Activated CD4-positive, alpha-beta T cell treated with anti-CD3 and anti-CD28 coated beads, Interleukin-2, amount 50 U/mL, for 24 hours (primary cell): ENCODE measurements around the gene OVCH1.
A peak's percentile ranks its signal among the peaks of the same experiment; 100 is the strongest.
"Not testable (repeated sequence)": the region's sequence is repeated elsewhere in the genome, so short reads cannot be mapped to it uniquely, and the experiment has no call there.

Experiments
- DNase-seq, 2 donors: peaks; one replicate each; pipeline ENCODE4 v3.0.0-alpha.2; 2020; ENCODE audit warnings: low read depth in 1 of 2, low spot score in 1 of 2

OVCH1 gene

GRCh38 chr12:29405561-29405960, 91.9 kb downstream of the OVCH1 start:
- no peak for DNase-seq

DNA sequence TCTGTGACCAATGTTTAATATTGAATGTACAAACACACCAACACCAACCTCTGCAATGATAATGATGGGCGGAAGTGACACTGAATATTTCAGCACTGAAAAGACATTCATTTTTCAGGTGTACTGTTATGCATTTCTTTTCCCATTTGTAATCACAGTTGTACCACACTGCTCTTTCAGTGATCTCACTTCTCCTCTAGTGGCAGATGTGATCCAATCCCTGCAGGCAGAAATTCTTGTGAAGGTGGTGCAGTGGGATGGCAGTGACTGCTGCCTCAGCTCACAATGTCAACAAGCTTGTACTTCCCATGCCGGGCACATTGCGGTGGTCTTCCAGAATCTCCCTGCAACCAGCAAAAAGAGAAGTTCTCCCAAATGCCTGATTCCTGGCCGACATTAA, 93.5 kb downstream of the OVCH1 start:
- no peak for DNase-seq

DNA sequence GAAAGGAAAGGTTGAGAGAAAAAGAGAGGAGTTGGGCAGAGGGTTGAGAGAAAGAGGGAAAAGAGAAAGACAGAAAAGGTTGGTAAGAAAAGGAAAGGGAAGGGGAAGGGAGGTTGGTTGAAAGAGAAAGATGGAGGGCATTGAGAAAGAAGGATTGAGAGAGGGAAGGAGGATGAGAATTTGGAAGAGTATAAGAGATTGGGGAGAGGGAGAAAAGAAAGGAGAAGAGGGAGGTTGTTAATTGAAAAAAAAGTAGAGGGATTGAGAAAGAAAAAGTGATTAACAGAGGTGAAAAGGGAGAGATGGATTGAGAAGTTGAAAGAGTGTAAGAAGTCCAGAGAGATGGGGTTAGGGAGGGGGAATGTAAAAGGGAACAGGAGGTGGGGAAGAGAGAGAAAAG, 95.0 kb downstream of the OVCH1 start:
- DNase-seq = no peak

GRCh38 chr12:29398495-29398894, 99.0 kb downstream of the OVCH1 start:
- DNase-seq = no peak

DNA sequence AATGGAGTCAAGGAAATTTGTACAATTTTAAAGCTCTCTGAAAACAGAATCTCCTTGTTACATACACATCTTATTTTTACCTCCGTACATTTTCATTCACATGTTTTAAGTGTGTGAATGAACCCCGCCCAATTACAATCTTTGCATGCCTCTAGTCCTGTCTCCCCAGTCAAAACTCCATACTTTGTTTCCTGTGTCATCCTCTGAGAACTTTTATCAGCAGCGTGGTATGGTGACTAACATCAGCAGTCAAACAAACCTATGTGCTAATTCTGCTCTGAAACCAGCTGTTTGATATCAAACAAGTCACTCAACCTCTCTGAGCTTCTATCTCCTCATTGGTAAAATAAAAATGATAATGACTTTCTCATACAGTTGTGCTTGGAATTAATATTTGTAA, 100.7 kb downstream of the OVCH1 start:
- no peak for DNase-seq

DNA sequence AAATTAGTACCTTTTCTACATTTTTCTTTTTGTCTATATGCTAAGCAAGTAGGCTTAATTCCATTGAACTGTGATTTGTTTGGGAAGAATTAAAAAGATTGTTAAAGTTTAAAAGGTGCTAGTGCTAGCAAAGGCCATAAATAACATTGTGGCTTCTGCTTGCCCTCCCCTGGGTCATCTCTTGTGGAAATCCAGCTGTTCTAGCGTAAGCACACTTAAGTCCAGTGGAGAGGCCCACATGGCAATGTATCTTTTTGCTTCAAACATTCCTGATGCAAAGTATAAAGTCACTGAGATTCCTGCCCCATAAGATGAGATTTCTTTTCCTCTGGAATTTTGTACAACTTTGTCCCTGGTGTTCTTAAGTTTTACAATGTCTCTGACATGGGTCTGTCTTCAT, 102.1 kb downstream of the OVCH1 start:
- DNase-seq = no peak

DNA sequence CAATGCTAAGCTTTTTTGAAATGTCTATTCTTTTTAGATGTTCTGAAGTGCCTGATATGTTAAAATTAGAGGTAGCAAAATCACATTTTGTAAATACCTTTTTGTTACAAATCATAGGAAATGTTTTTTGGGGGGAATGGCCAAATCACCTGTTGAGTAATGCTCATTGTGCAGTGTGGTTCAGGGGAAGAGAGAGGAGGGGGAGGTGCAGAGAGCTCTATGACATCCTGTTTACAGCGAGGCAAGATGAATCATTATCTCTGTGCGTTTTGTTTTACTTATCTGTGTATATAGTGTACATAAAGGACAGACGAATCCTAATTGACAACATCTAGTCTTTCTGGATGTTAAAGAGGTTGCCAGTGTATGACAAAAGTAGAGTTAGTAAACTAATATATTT, 107.1 kb downstream of the OVCH1 start:
- peak in 1 of 2 donors; percentile 21 for DNase-seq

DNA sequence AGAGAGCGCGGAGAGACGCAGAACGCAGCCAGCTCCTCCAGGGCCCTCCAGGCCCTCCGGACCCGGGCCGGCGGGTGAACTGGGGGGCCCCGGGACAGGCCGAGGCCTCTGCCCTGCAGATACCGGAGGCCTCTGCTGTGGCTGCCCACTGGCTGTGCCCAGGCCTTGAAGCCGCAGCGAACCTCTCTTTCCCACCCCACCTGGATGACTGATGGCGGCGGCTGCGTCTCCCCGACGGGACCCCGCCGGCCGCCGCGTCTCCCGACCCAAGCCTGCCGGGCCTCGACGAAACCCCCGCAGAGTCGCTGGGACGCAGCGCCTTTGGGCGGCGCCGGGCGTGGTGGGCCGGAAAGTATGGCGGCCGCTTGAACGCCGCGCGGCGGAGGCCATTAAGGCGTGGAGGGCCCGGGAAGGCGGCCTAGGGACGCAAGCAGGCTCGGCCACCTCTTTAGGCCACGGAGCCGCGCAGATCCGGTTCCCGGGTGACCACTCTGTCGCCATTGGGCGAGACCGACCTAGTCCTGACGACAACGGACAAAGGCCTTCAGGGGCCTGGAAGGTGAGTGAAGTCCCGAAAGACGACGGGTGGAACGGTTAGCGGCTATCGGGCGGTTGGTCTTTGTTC, 108.1 kb downstream of the OVCH1 start:
- DNase-seq = no peak

GRCh38 chr12:29386084-29386680, 111.3 kb downstream of the OVCH1 start:
- DNase-seq = not testable (repeated sequence)

GRCh38 chr12:29385194-29385593, 112.3 kb downstream of the OVCH1 start:
- not testable (repeated sequence) for DNase-seq

- DNase-seq = no peak
Observed at GRCh38 chr12:29382251-29382650, 115.2 kb downstream of the OVCH1 start.

GRCh38 chr12:29380536-29381523, 116.7 kb downstream of the OVCH1 start, which contains the start of gene ERGIC2:
TSS of gene ERGIC2 (minus strand) at chr12:29381172. CDS start at chr12:29371633, 9,539 bp downstream.
- peak; percentile 66 to 93 for DNase-seq
